Superior temporal gyrus (tissue), 1 donor: ENCODE results near the gene CFAP126.
"Not testable (repeated sequence)": the region's sequence is repeated elsewhere in the genome, so short reads cannot be mapped to it uniquely, and the experiment has no call there.

Experiments used
- DNase-seq: peaks from one replicate; pipeline ENCODE4 v3.0.0-alpha.2; 2016; ENCODE audit errors: extremely low spot score

CFAP126 gene

DNA sequence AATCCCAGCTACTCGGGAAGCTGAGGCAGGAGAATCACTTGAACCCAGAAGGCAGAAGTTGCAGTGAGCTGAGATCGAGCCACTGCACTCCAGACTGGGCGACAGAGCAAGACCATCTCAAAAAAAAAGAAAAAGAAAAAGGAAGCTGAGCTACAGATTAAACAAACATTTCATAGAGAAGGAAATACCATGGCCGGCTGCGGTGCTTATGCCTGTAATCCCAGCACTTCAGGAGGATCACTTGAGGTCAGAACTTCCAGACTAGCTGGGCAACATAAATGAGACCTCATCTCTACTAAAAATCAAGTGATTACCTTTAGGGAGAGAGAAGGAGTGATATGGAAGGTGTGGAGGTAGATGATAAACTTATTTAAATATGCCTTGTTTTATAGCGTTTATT lies 14.0 kb upstream of the CFAP126 start:
- DNase-seq, result no peak

- DNase-seq, result no peak
Observed at GRCh38 chr1:161379071-161379470, 11.4 kb upstream of the CFAP126 start.

DNA sequence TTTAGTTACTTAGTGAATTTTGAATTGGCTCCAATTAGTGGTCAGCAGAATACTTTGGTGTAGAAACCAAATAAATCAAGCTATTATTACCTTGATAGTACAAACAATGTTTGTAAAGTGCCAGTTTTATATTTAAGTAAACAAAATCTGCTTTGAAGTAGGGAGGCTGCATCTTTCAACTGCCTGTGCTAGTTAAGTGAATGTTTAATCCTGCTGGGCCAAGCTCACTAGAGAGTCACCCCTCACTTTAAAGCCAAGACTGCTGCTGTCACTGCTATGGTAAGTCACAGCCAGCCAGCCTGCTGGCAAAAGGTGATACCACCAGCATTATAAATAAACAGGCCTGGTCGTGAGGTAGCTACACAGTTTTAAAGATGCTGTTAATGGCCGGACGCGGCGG lies 10.3 kb upstream of the CFAP126 start:
- no peak for DNase-seq

- DNase-seq, result peak; percentile 29
Observed at GRCh38 chr1:161374373-161374772, 6.7 kb upstream of the CFAP126 start.

DNA sequence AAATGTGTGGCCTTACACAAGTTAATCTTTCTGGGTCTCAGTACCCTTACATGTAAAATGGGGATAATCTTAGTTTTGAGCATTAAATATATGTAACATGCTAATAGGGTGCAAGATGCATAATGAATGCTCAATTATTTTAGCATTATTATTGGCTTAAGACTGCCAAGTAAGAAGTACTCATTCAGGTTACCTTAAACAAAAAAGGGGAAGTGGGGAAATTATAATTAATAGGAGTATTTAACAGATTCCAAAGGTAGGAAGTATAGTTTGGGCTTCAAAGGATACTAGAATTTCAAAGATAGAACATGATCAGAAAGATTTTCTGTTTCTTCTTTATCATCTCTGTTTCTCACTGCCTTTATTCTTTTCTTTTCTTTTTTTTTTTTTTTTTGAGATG lies 5.8 kb upstream of the CFAP126 start:
- DNase-seq, result no peak

DNA sequence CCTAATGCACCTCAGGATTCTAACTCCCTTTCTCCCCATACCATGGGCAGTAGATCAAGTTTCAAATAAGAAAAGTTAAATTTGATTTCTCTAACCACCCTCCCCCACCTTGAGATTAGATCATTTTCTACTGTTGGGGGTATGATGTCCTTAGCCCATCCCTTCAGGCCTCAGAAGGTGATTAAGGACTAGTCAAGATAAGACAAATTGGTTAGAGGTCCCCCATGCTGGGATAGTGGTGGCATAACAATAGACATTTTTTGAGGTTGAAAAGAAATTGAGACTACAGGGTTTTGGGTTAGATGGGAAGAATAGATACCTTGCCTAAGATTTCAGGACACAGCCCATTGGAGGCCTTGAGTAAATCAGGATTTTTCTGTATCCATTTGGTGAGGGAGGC lies 2.5 kb downstream of the CFAP126 start:
- DNase-seq, result no peak

DNA sequence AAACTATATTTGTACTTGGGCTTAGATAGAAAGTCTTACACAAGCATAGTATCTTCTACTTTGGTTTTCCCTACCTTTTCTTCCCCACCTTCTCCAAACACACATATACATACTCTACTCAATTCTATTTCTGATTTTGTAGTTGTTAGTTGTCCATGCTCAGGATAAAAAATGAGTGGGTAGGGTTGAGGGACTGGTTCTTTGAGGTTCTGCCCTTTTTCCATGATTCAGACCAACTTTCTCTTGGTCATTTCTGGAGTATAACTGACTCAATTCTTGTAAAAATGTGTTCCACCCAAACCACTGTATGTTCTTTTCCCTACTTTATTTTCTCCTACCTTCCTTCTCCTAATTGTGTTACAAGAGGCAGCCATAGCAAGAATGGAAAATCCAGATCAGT lies 3.3 kb downstream of the CFAP126 start:
- no peak for DNase-seq

DNA sequence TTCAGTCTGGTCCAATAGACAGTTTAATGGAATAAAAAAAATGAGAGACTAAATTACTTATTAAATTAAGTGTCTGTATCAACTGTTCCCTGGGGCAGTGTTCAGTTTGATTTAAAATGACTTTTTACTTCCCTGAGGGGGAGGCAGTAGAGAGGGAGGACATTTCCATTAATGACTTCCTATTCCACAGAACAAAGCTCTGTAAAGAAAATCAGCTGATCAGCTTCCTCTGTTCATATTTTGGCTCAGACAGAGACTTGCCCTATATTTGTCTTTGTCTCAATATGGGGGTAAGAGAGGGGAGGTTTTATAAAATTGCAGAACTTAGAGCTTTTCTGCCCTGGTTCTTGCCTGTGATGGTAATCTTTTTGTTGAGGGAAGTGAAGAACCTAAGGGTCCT lies 8.4 kb downstream of the CFAP126 start:
- DNase-seq, result peak; percentile 15

DNA sequence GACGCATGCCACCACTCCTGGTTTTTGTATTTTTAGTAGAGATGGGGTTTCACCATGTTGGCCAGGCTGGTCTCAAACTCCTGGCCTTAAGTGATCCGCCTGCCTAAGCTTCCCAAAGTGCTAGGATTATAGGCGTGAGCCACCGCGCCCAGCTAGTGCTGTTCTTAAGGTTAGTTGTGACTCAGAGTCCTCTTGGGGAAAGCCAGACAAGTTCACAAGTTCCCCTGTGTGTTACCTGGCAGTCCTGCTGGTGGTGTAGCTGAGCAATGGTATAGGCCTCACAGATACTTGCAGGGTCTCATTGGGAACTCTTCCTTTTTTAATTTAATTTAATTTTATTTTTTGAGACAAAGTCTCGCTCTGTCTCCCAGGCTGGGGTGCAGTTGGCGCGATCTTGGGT lies 10.6 kb downstream of the CFAP126 start:
- no peak for DNase-seq

- DNase-seq, result no peak
Observed at GRCh38 chr1:161351482-161351881, 16.2 kb downstream of the CFAP126 start.

GRCh38 chr1:161350671-161351070 lies 17.0 kb downstream of the CFAP126 start:
- DNase-seq, result no peak

GRCh38 chr1:161342821-161343220 lies 24.9 kb downstream of the CFAP126 start:
- no peak for DNase-seq

GRCh38 chr1:161342177-161342576 lies 25.5 kb downstream of the CFAP126 start:
- DNase-seq, result no peak

DNA sequence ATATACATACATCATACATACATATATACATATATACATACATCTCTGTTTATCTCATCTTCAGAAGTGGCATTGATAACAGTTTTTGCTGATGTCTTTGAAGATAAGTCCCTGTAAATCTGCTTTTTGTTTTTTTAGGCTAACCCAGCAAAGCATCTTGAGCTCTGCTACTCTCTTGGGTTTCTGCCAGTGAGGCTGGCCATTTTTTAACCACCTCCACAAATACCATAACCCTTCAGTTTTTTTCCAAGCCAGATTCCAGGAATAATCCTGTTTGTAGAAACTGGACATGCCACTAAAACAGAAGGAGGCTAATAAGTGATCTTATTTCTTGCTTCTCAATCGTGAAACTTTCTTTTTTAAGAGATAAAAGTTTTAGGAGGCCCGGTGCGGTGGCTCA lies 31.9 kb downstream of the CFAP126 start:
- no peak for DNase-seq

DNA sequence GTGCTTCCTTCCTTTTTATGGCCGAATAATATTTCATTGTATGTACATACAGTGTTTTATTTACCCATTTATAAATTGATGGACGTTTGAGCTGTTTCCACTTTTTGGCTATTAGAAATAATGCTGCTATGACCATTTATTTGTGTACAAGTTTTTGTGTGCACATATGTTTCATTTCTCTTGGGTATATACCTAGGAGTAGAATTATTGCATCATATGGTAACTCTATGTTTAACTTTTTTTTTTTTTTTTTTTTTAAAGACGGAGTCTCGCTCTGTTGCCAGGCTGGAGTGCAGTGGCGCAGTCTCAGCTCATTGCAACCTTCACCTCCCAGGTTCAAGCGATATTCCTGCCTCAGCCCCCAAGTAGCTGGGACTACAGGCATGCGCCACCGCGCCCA lies 34.5 kb downstream of the CFAP126 start:
- DNase-seq, result no peak

DNA sequence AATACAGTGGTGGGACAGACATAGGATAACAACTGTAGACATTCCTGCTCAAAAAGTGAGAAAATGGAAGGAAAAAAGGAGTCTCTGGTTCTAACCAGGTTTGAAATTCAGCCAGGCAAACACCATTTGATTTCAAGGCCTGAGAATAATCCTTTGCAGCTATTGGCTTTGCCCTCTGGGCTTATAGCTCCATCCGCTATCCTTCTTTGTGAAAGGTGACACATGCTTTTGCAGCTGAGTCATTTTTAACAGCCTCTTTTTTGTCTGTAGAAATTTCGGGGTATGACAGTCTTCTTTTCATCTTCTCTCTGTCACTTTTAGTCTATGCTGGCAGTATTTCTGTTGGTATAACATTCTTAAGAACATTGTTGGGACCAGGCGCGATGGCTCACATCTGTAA lies 37.3 kb downstream of the CFAP126 start:
- DNase-seq, result no peak

GRCh38 chr1:161324020-161324419 lies 43.7 kb downstream of the CFAP126 start:
- DNase-seq, result no peak

DNA sequence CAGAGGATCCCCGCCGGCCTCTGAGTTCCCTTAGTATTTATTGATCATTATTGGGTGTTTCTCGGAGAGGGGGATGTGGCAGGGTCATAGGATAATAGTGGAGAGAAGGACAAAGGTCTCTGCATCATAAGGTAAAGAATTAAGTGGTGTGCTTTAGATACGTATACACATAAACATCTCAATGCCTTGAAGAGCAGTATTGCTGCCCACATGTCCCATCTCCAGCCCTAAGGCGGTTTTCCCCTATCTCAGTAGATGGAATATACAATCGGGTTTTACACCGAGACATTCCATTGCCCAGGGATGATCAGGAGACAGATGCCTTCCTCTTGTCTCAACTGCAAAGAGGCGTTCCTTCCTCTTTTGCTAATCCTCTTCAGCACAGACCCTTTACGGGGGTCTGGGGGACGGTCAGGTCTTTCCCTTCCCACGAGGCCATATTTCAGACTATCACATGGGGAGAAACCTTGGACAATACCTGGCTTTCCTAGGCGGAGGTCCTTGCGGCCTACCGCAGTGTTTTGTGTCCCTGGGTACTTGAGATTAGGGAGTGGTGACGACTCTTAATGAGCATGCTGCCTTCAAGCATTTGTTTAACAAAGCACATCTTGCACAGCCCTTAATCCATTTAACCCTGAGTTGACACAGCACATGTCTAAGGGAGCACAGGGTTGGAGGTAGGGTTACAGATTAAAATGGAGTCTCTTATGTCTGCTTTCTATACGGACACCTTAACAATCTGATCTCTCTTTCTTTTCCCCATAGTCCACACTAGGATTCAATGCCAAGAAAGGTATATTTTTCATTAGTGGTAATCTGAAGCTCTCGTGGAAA lies 51.6 kb downstream of the CFAP126 start:
- not testable (repeated sequence) for DNase-seq
